Panc1 (cell line): ENCODE measurements around the gene MAML3. TPM values are rescaled to one million over a fixed set of nuclear protein-coding genes. Genes with fewer than 3 reads are reported as not detected.

Experiments used
- ATAC-seq: fragments of 200-7000 bp; cut with Tn5 transposase; 2 replicates; pipeline ENCODE4 v1.9.1; 2020; ENCODE audit warnings: mild to moderate bottlenecking, moderate library complexity
- BruUV-seq: library from RNA; stranded (reverse); fragments of 400-500 nt; replicated peaks from 2 replicates; lab custom pipeline; 2021; lab: Mats Ljungman, UMichigan
- CTCF ChIA-PET: fragments of 300-600 bp; sonication (Branson Sonifier 250); formaldehyde crosslinking; loops from one replicate; lab custom pipeline; 2022; ENCODE audit warnings: antibody characterized with exemption; lab: Charles Lee
- POLR2A ChIA-PET: fragments of 300-600 bp; sonication (Branson Sonifier 250); formaldehyde crosslinking; loops from one replicate; lab custom pipeline; 2022; ENCODE audit warnings: antibody characterized with exemption; lab: Charles Lee
- DNase-seq: peaks from one replicate; pipeline ENCODE4 v3.0.0-alpha.2; 2010; ENCODE audit warnings: low read depth, low spot score
- H3K27ac ChIP-seq: 2 replicates; pipeline ENCODE4 v1.5.1; 2011; ENCODE audit warnings: mild to moderate bottlenecking, low read length, inconsistent platforms
- H3K27me3 ChIP-seq: fragments of 200-500 bp; sonication (Bioruptor generic); 2 replicates; pipeline ENCODE4 v1.6.0; 2014; ENCODE audit warnings: low read length, inconsistent platforms; ENCODE audit not compliant: control insufficient read depth, insufficient read depth
- H3K36me3 ChIP-seq: fragments of 200-500 bp; sonication (Bioruptor generic); 2 replicates; pipeline ENCODE4 v1.5.1; 2014; ENCODE audit warnings: inconsistent platforms, mild to moderate bottlenecking, low read length, moderate library complexity; ENCODE audit not compliant: control insufficient read depth, insufficient read depth
- H3K4me1 ChIP-seq: 2 replicates; pipeline ENCODE4 v1.5.1; 2011; ENCODE audit warnings: inconsistent platforms, mild to moderate bottlenecking, low read length, moderate library complexity; ENCODE audit not compliant: control insufficient read depth, insufficient read depth
- H3K4me3 ChIP-seq, 2 experiments: 2 replicates each; pipeline ENCODE4 v1.5.1; 2011 to 2012; ENCODE audit warnings: low read depth in 2 of 2, low read length in 2 of 2, mild to moderate bottlenecking in 2 of 2, inconsistent platforms in 1 of 2, moderate library complexity in 1 of 2
- H3K9me3 ChIP-seq: fragments of 200-500 bp; sonication (Bioruptor generic); 2 replicates; pipeline ENCODE4 v1.5.1; 2014; ENCODE audit warnings: low read depth, mild to moderate bottlenecking, inconsistent platforms, low read length, moderate library complexity; ENCODE audit not compliant: control insufficient read depth, insufficient read depth
- POLR2AphosphoS5 ChIP-seq: IDR thresholded peaks from 2 replicates; pipeline ENCODE4 v1.6.1; 2012; ENCODE audit warnings: mild to moderate bottlenecking, low read depth, low read length, moderate library complexity
- SIN3A ChIP-seq: IDR thresholded peaks from 2 replicates; pipeline ENCODE4 v1.6.1; 2012; ENCODE audit warnings: low read depth, mild to moderate bottlenecking, low read length, moderate library complexity, borderline replicate concordance; ENCODE audit not compliant: insufficient read depth
- TCF7L2 ChIP-seq: IDR thresholded peaks from 2 replicates; pipeline ENCODE4 v1.6.1; 2011; ENCODE audit warnings: mild to moderate bottlenecking, low read depth, low read length, inconsistent platforms
- in situ Hi-C: cut with HindIII; loops from 2 replicates; pipeline ENCODE4 v1.10.0; 2016; ENCODE audit warnings: low sequenced_read_pairs, low pct_unique_long_range_greater_than_20kb
- intact Hi-C: fragments of 100-400 bp; cut with micrococcal nuclease; formaldehyde crosslinking; loops from one replicate; pipeline ENCODE4 v1.10.0; 2022; ENCODE audit not compliant: unreplicated experiment
- total RNA-seq: library from RNA; stranded (reverse); gene quantifications from one replicate; pipeline ENCODE4 v1.2.1, GENCODE V29; 2021; ENCODE audit not compliant: unreplicated experiment
- TF ChIP-seq, protein P1 (sequence below): fragments of 450-650 bp; IDR thresholded peaks from 2 replicates; pipeline ENCODE4 v1.5.1; 2017; ENCODE audit warnings: mild to moderate bottlenecking
- TF ChIP-seq, protein P2 (sequence below), 2 experiments: IDR thresholded peaks; 2 replicates each; pipeline ENCODE4 v1.6.1; 2011 to 2012; ENCODE audit warnings: low read depth in 2 of 2, control low read depth in 1 of 2, low read length in 1 of 2, mild to moderate bottlenecking in 1 of 2, moderate library complexity in 1 of 2; ENCODE audit not compliant: insufficient read depth in 1 of 2

Gene MAML3
- total RNA-seq, 1 experiment from 2014 or later: 7.7 TPM

DNA sequence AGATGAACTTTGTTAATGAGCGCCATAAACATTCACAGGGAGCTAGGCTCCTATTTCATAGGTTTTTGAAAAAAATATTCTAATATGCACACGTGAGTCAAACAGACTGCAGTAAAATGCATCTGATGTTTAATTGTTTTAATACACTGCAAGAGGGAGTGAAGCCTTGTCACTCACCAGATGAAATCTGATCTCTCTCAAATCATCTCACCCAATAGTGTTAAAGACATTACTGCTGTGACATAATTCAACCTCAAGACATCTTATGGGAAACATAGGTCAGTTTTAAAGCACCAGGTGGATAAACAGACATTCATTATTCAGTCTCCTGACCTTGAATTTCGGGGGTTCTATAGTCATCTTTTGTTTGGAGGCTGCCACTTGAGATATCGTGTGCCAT is 148.3 kb downstream of the MAML3 start:
- BruUV-seq: no TSS peak
- Histone ChIP-seq H3K27ac (no peak overlapping the region), H3K4me3 (no peak overlapping the region), H3K36me3 (no peaks in the 10 kb centered on the region), H3K9me3 (no peaks in the 10 kb centered on the region), H3K4me1 (peaks cover 17% of the 10 kb centered on the region), H3K27me3 (no peaks in the 10 kb centered on the region)
- no peak for DNase-seq
- TF ChIP-seq, protein P1, sequence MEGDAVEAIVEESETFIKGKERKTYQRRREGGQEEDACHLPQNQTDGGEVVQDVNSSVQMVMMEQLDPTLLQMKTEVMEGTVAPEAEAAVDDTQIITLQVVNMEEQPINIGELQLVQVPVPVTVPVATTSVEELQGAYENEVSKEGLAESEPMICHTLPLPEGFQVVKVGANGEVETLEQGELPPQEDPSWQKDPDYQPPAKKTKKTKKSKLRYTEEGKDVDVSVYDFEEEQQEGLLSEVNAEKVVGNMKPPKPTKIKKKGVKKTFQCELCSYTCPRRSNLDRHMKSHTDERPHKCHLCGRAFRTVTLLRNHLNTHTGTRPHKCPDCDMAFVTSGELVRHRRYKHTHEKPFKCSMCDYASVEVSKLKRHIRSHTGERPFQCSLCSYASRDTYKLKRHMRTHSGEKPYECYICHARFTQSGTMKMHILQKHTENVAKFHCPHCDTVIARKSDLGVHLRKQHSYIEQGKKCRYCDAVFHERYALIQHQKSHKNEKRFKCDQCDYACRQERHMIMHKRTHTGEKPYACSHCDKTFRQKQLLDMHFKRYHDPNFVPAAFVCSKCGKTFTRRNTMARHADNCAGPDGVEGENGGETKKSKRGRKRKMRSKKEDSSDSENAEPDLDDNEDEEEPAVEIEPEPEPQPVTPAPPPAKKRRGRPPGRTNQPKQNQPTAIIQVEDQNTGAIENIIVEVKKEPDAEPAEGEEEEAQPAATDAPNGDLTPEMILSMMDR: no peak
- TF ChIP-seq POLR2AphosphoS5: no peak
- no peak for TF ChIP-seq SIN3A
- no peak for TF ChIP-seq TCF7L2
- TF ChIP-seq, protein P2, sequence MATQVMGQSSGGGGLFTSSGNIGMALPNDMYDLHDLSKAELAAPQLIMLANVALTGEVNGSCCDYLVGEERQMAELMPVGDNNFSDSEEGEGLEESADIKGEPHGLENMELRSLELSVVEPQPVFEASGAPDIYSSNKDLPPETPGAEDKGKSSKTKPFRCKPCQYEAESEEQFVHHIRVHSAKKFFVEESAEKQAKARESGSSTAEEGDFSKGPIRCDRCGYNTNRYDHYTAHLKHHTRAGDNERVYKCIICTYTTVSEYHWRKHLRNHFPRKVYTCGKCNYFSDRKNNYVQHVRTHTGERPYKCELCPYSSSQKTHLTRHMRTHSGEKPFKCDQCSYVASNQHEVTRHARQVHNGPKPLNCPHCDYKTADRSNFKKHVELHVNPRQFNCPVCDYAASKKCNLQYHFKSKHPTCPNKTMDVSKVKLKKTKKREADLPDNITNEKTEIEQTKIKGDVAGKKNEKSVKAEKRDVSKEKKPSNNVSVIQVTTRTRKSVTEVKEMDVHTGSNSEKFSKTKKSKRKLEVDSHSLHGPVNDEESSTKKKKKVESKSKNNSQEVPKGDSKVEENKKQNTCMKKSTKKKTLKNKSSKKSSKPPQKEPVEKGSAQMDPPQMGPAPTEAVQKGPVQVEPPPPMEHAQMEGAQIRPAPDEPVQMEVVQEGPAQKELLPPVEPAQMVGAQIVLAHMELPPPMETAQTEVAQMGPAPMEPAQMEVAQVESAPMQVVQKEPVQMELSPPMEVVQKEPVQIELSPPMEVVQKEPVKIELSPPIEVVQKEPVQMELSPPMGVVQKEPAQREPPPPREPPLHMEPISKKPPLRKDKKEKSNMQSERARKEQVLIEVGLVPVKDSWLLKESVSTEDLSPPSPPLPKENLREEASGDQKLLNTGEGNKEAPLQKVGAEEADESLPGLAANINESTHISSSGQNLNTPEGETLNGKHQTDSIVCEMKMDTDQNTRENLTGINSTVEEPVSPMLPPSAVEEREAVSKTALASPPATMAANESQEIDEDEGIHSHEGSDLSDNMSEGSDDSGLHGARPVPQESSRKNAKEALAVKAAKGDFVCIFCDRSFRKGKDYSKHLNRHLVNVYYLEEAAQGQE (IDR thresholded peaks at IDR 0.05; ENCODE audit: insufficient read depth in 1 of 2, low read depth in 2 of 2, low read length in 1 of 2): no peak
- intact Hi-C loops: no loop called here
- ChIA-PET POLR2A (no interaction called here), CTCF (no interaction called here)
- ATAC-seq: no peak
- in situ Hi-C loops: no loop called here

DNA sequence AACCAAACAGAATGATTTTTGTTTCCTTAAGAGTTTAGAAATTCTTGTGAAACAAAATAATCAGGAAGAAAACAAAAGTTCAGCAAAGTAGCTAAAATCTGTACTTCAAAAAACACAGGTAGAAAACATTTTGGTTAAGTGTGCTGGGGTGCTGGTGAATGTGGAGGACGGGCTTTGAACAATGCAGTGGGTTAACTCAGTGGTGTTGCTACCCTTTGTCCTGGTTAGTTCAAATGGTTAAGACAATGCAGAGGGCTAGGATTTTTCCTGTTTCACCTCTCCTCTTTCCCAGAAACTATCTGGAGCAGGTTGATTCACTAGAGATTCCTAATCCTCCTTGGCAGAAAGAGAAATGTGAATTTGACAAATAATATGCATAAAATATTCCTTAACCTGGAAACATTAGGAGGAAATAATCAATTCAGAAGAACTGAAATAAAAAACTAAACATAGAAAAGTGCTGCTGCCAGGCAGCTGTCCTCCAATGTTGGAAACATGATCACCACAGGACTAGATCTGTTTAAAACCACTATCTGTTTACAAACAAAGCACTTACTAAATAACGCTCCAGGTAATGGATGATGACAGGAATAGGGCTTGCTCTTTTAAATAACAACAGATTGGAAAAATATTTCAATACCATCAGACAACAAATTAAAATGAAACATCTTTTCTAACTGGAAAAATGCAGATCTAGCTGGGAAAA is 148.9 kb downstream of the MAML3 start:
- no peaks in the 10 kb centered on the region for H3K9me3 ChIP-seq
- peak overlapping the region; percentile 79 for H3K27ac ChIP-seq
- intact Hi-C loops: no loop called here
- H3K4me3 ChIP-seq: peak overlapping the region; percentile 32 to 49
- no peaks in the 10 kb centered on the region for H3K27me3 ChIP-seq
- ATAC-seq: 0 out of 2 replicates have a peak, but pooled peaks have one; percentile 67
- in situ Hi-C loops: no loop called here
- TF ChIP-seq, protein P2 (IDR thresholded peaks at IDR 0.05; ENCODE audit: insufficient read depth in 1 of 2, low read depth in 2 of 2, low read length in 1 of 2): no peak
- no peak for TF ChIP-seq SIN3A
- TF ChIP-seq, protein P1: no peak
- no peak for TF ChIP-seq TCF7L2
- no peak for TF ChIP-seq POLR2AphosphoS5
- no peaks in the 10 kb centered on the region for H3K36me3 ChIP-seq
- H3K4me1 ChIP-seq: peaks cover 17% of the 10 kb centered on the region
- no TSS peak for BruUV-seq
- POLR2A ChIA-PET: no interaction called here
- no peak for DNase-seq
- CTCF ChIA-PET: no interaction called here
